Measurements from ENCODE around the gene OR2H2.

DNA sequence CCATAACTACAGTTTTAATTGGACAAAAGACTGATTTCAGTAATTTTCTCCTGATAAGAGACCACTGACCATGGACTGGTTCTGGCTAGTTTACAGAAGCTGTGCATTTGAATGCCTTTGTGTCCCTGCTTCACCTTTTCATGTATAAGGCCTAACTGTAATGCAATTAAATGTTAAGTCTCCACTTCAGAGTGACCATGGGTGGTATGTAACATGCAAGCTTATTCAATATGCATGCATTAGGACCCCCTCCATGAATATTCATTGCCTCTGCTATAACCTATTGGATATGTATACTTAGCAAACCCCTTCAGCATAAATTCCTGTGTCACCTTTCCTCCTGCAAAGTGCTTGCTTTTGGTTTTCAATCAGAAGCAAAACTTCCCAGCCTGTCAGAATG is 27.6 kb upstream of the OR2H2 start:
- no peak for TF ChIP-seq TAF1 (conservative IDR thresholded peaks at IDR 0.05)
- TF ChIP-seq, protein P1, sequence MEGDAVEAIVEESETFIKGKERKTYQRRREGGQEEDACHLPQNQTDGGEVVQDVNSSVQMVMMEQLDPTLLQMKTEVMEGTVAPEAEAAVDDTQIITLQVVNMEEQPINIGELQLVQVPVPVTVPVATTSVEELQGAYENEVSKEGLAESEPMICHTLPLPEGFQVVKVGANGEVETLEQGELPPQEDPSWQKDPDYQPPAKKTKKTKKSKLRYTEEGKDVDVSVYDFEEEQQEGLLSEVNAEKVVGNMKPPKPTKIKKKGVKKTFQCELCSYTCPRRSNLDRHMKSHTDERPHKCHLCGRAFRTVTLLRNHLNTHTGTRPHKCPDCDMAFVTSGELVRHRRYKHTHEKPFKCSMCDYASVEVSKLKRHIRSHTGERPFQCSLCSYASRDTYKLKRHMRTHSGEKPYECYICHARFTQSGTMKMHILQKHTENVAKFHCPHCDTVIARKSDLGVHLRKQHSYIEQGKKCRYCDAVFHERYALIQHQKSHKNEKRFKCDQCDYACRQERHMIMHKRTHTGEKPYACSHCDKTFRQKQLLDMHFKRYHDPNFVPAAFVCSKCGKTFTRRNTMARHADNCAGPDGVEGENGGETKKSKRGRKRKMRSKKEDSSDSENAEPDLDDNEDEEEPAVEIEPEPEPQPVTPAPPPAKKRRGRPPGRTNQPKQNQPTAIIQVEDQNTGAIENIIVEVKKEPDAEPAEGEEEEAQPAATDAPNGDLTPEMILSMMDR (IDR thresholded peaks at IDR 0.05; ENCODE audit: low read depth, low read length, missing input control): no peak
- TF ChIP-seq SP1 (IDR thresholded peaks at IDR 0.05): no peak
- no peak for TF ChIP-seq YY1 (IDR thresholded peaks at IDR 0.05)
- no peak for TF ChIP-seq JUND (IDR thresholded peaks at IDR 0.05)
- TF ChIP-seq, protein P2, sequence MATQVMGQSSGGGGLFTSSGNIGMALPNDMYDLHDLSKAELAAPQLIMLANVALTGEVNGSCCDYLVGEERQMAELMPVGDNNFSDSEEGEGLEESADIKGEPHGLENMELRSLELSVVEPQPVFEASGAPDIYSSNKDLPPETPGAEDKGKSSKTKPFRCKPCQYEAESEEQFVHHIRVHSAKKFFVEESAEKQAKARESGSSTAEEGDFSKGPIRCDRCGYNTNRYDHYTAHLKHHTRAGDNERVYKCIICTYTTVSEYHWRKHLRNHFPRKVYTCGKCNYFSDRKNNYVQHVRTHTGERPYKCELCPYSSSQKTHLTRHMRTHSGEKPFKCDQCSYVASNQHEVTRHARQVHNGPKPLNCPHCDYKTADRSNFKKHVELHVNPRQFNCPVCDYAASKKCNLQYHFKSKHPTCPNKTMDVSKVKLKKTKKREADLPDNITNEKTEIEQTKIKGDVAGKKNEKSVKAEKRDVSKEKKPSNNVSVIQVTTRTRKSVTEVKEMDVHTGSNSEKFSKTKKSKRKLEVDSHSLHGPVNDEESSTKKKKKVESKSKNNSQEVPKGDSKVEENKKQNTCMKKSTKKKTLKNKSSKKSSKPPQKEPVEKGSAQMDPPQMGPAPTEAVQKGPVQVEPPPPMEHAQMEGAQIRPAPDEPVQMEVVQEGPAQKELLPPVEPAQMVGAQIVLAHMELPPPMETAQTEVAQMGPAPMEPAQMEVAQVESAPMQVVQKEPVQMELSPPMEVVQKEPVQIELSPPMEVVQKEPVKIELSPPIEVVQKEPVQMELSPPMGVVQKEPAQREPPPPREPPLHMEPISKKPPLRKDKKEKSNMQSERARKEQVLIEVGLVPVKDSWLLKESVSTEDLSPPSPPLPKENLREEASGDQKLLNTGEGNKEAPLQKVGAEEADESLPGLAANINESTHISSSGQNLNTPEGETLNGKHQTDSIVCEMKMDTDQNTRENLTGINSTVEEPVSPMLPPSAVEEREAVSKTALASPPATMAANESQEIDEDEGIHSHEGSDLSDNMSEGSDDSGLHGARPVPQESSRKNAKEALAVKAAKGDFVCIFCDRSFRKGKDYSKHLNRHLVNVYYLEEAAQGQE (IDR thresholded peaks at IDR 0.05): no peak
- TF ChIP-seq, protein P3, sequence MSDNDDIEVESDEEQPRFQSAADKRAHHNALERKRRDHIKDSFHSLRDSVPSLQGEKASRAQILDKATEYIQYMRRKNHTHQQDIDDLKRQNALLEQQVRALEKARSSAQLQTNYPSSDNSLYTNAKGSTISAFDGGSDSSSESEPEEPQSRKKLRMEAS (IDR thresholded peaks at IDR 0.05): no peak
- no peak for TF ChIP-seq FOXA2 (IDR thresholded peaks at IDR 0.05)

All from liver (tissue), 3 donors.